K562 (cell line): ENCODE data around the gene S100A3. TPM values are rescaled to one million over a fixed set of nuclear protein-coding genes. Genes with fewer than 3 reads are reported as not detected.

Experiments
- SIX5 ChIP-seq, 2 experiments: IDR thresholded peaks; 2 replicates each; pipeline ENCODE4 v1.6.1; 2011; ENCODE audit warnings: low read length in 2 of 2, borderline replicate concordance in 1 of 2, low read depth in 1 of 2, mild to moderate bottlenecking in 1 of 2, moderate library complexity in 1 of 2; ENCODE audit not compliant: insufficient read depth in 1 of 2
- ZNF41 ChIP-seq: fragments of 250-450 bp; sonication (Bioruptor Pico); conservative IDR thresholded peaks from 2 replicates; pipeline ENCODE4 v1.4.0; 2020; ENCODE audit warnings: mild to moderate bottlenecking
- polyA plus RNA-seq, 8 experiments: library from polyadenylated mRNA; depleted of rRNA in 4 of 8; stranded (reverse) in 5 of 8; unstranded in 3 of 8; fragments of >200 nt; fragmentation: Nextera tagmentation in 2 of 8; fragmentation: Illumina TruSeq in 1 of 8; extraction: Ambion mirVana in 2 of 8; extraction: Trizol in 1 of 8; gene quantifications; 2 replicates each; pipeline versions ENCODE4 v1.2.1 to v1.2.3, GENCODE V29; 2011 to 2014; ENCODE audit warnings: inconsistent platforms in 1 of 8, missing spikeins in 1 of 8
- total RNA-seq, 7 experiments: library from RNA; depleted of rRNA in 6 of 7; stranded (reverse); fragments of >200 nt in 6 of 7; fragmentation: Illumina TruSeq in 2 of 7; extraction: Trizol in 2 of 7; gene quantifications; 2 replicates each; pipeline versions ENCODE4 v1.2.1 to v1.2.3, GENCODE V29; 2011 to 2021; ENCODE audit warnings: low replicate concordance in 1 of 7
- TF ChIP-seq, protein P1 (sequence below): fragments of 450-650 bp; IDR thresholded peaks from 2 replicates; pipeline ENCODE4 v1.6.1; 2014; ENCODE audit warnings: low read depth, mild to moderate bottlenecking, moderate library complexity, borderline replicate concordance
- TF ChIP-seq, protein P2 (sequence below): IDR thresholded peaks from 2 replicates; pipeline ENCODE4 v1.6.1; 2016; ENCODE audit warnings: missing genetic modification characterization, missing compliant biosample characterization
- TF ChIP-seq, protein P3 (sequence below): IDR thresholded peaks from 3 replicates; pipeline ENCODE4 v1.6.1; 2011; ENCODE audit warnings: borderline replicate concordance, mild to moderate bottlenecking; ENCODE audit not compliant: insufficient read length, insufficient read depth
- TF ChIP-seq, protein P4 (sequence below): fragments of 250-450 bp; sonication (Bioruptor Pico); IDR thresholded peaks from 2 replicates; pipeline ENCODE4 v1.8.0; 2021; ENCODE audit warnings: mild to moderate bottlenecking, moderate library complexity
- TF ChIP-seq, protein P5 (sequence below), 2 experiments: fragments of 250-450 bp in 1 of 2; fragments of 450-650 bp in 1 of 2; sonication (Bioruptor Pico) in 1 of 2; IDR thresholded peaks; 2 replicates each; pipeline versions ENCODE4 v1.6.1 to v1.8.0; 2016 to 2021; ENCODE audit warnings: mild to moderate bottlenecking in 2 of 2, moderate library complexity in 2 of 2, missing compliant biosample characterization in 1 of 2, missing genetic modification characterization in 1 of 2

Gene S100A3
- total and polyA plus RNA-seq, 9 of the 15 experiments (the other 6 are each of a cell fraction or from before 2014, with no cell fraction given): 0.08 to 1.7 (median 0.18) TPM; not detected in 4

DNA sequence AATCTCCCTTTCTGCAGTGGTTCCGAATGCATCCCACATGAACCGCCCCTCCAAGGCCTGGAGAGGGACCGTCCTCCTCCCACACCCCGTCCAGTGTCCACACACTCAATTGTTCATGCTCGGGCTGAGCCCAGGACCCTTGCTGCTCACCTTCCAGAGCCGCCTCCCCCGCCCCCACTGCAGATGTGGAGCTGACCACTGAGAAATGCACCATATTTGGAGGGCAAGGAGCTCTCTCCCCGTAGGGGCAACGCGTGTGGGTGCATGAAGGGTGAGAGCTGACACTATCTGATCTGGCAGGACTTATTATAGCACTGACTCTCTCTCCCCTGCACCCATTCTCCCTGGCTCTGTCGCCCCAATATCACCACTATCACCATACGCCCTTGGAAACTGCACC is 4.0 kb upstream of the S100A3 start (continued):
- TF ChIP-seq SIX5 (IDR thresholded peaks at IDR 0.05; ENCODE audit: borderline replicate concordance in 1 of 2, insufficient read depth in 1 of 2, low read depth in 1 of 2, low read length in 2 of 2) (no peak), ZNF41 (no peak)
- TF ChIP-seq, protein P1, sequence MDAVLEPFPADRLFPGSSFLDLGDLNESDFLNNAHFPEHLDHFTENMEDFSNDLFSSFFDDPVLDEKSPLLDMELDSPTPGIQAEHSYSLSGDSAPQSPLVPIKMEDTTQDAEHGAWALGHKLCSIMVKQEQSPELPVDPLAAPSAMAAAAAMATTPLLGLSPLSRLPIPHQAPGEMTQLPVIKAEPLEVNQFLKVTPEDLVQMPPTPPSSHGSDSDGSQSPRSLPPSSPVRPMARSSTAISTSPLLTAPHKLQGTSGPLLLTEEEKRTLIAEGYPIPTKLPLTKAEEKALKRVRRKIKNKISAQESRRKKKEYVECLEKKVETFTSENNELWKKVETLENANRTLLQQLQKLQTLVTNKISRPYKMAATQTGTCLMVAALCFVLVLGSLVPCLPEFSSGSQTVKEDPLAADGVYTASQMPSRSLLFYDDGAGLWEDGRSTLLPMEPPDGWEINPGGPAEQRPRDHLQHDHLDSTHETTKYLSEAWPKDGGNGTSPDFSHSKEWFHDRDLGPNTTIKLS: no peak
- TF ChIP-seq, protein P2, sequence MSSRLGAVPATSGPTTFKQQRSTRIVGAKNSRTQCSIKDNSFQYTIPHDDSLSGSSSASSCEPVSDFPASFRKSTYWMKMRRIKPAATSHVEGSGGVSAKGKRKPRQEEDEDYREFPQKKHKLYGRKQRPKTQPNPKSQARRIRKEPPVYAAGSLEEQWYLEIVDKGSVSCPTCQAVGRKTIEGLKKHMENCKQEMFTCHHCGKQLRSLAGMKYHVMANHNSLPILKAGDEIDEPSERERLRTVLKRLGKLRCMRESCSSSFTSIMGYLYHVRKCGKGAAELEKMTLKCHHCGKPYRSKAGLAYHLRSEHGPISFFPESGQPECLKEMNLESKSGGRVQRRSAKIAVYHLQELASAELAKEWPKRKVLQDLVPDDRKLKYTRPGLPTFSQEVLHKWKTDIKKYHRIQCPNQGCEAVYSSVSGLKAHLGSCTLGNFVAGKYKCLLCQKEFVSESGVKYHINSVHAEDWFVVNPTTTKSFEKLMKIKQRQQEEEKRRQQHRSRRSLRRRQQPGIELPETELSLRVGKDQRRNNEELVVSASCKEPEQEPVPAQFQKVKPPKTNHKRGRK (tag): no peak
- TF ChIP-seq, protein P3, sequence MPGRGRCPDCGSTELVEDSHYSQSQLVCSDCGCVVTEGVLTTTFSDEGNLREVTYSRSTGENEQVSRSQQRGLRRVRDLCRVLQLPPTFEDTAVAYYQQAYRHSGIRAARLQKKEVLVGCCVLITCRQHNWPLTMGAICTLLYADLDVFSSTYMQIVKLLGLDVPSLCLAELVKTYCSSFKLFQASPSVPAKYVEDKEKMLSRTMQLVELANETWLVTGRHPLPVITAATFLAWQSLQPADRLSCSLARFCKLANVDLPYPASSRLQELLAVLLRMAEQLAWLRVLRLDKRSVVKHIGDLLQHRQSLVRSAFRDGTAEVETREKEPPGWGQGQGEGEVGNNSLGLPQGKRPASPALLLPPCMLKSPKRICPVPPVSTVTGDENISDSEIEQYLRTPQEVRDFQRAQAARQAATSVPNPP: no peak
- TF ChIP-seq, protein P4, sequence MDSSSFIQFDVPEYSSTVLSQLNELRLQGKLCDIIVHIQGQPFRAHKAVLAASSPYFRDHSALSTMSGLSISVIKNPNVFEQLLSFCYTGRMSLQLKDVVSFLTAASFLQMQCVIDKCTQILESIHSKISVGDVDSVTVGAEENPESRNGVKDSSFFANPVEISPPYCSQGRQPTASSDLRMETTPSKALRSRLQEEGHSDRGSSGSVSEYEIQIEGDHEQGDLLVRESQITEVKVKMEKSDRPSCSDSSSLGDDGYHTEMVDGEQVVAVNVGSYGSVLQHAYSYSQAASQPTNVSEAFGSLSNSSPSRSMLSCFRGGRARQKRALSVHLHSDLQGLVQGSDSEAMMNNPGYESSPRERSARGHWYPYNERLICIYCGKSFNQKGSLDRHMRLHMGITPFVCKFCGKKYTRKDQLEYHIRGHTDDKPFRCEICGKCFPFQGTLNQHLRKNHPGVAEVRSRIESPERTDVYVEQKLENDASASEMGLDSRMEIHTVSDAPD (CRISPR knock-in tag): no peak
- TF ChIP-seq, protein P5, sequence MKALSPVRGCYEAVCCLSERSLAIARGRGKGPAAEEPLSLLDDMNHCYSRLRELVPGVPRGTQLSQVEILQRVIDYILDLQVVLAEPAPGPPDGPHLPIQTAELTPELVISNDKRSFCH (CRISPR knock-in tag; IDR thresholded peaks at IDR 0.05): no peak
- TF ChIP-seq, protein P5 (tag; IDR thresholded peaks at IDR 0.05): no peak
